ENCODE measurements around the gene KMT2C. TPM values are rescaled to one million over a fixed set of nuclear protein-coding genes. Genes with fewer than 3 reads are reported as not detected.

KMT2C gene
- total and polyA plus RNA-seq, 2 of the 13 experiments (the other 11 are each of a cell fraction or from before 2014, with no cell fraction given): 7.1 to 14.4 TPM

GRCh38 chr7:152464312-152465118 lies 28.7 kb upstream of the KMT2C start (continued):
- TF ChIP-seq CENPBD1 (CRISPR knock-in tag; IDR thresholded peaks at IDR 0.05; ENCODE audit: borderline replicate concordance, low read depth) (no peak), RBM22 (optimal IDR thresholded peaks at IDR 0.05; ENCODE audit: low read length) (no peak), ZNF567 (CRISPR knock-in tag; IDR thresholded peaks at IDR 0.05; ENCODE audit: borderline replicate concordance) (no peak; the same call in 1 of the 2 replicates), GZF1 (CRISPR knock-in tag; IDR thresholded peaks at IDR 0.05) (no peak), KLF12 (CRISPR knock-in tag; IDR thresholded peaks at IDR 0.05; ENCODE audit: borderline replicate concordance) (peak; percentile 83; the same call in 1 of the 2 replicates), ZNF20 (CRISPR knock-in tag; IDR thresholded peaks at IDR 0.05) (no peak), ARNTL (CRISPR knock-in tag; IDR thresholded peaks at IDR 0.05) (0 out of 2 replicates have a peak, but pooled peaks have one; percentile 27), FOXJ3 (CRISPR knock-in tag; IDR thresholded peaks at IDR 0.05; ENCODE audit: borderline replicate concordance) (no peak), NPAS2 (CRISPR knock-in tag; IDR thresholded peaks at IDR 0.05; ENCODE audit: borderline replicate concordance) (no peak), MXD4 (CRISPR knock-in tag; IDR thresholded peaks at IDR 0.05) (peak; percentile 71), MEIS1 (CRISPR knock-in tag; IDR thresholded peaks at IDR 0.05; ENCODE audit: borderline replicate concordance) (no peak), ZSCAN31 (CRISPR knock-in tag; IDR thresholded peaks at IDR 0.05; ENCODE audit: low read depth) (peak; percentile 73; the same call in 1 of the 2 replicates), ATF3 (CRISPR knock-in tag; IDR thresholded peaks at IDR 0.05) (no peak), AGO2 (optimal IDR thresholded peaks at IDR 0.05; ENCODE audit: low read depth, low read length) (peak; percentile 88), PAX8 (CRISPR knock-in tag; IDR thresholded peaks at IDR 0.05; ENCODE audit: borderline replicate concordance) (no peak; the same call in 1 of the 2 replicates), SP1 (IDR thresholded peaks at IDR 0.05) (no peak), SP1 (CRISPR knock-in tag; IDR thresholded peaks at IDR 0.05) (peak; percentile 85), ZFP36L1 (CRISPR knock-in tag; IDR thresholded peaks at IDR 0.05) (no peak), TIGD3 (CRISPR knock-in tag; IDR thresholded peaks at IDR 0.05; ENCODE audit: borderline replicate concordance) (no peak), PAXIP1 (CRISPR knock-in tag; conservative IDR thresholded peaks at IDR 0.05) (no peak), NFYB (CRISPR knock-in tag; IDR thresholded peaks at IDR 0.05) (no peak), ARHGAP35 (CRISPR knock-in tag; IDR thresholded peaks at IDR 0.05; ENCODE audit: borderline replicate concordance) (no peak), ZNF772 (CRISPR knock-in tag; IDR thresholded peaks at IDR 0.05) (no peak; the same call in 1 of the 2 replicates), SYNCRIP (IDR thresholded peaks at IDR 0.05; ENCODE audit: insufficient read depth, low read depth, low read length) (no peak), FOXP1 (IDR thresholded peaks at IDR 0.05) (no peak), FOXP1 (CRISPR knock-in tag; IDR thresholded peaks at IDR 0.05) (no peak)
